Activated CD4-positive, alpha-beta T cell treated with anti-CD3 and anti-CD28 coated beads, Interleukin-2, amount 50 U/mL, for 4 hours (primary cell): Measurements from ENCODE around the gene DNAL1.
"Not testable (repeated sequence)": the region's sequence is repeated elsewhere in the genome, so short reads cannot be mapped to it uniquely, and the experiment has no call there.

Experiments
- DNase-seq, 2 experiments: peaks; one replicate each; pipeline ENCODE4 v3.0.0-alpha.2; 2020

DNAL1 gene

GRCh38 chr14:73644531-73645247, at the start of gene DNAL1:
Gene DNAL1 (plus strand): TSS chr14:73644986. CDS start chr14:73645040, 54 bp downstream.
- peak; percentile 84 to 86 for DNase-seq

DNA sequence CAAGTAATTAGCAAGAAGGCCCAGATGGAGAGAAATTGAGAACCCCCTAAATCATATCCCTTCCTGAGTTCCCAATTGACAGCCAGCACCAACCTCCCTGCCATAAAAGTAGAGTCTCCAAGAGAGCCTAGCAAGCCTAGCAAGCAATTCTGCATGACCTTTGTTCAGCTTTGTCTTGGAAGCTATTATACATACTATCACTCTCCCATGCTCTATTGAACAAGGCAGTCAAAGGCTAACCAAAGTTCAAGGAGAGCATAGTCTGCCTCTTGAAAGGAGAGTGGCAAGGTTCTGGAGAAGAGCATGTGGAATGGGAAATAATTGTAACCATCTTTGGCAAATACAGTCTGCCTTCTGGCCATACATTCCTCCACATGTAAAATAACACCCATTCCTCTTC, 45.3 kb upstream of the DNAL1 start:
- DNase-seq, result no peak

GRCh38 chr14:73602994-73603393, 41.8 kb upstream of the DNAL1 start:
- no peak for DNase-seq

- DNase-seq, result no peak
Measured at GRCh38 chr14:73606271-73606670, 38.5 kb upstream of the DNAL1 start.

- DNase-seq, result no peak
Measured at GRCh38 chr14:73607241-73607640, 37.5 kb upstream of the DNAL1 start.

GRCh38 chr14:73610687-73611086, 34.1 kb upstream of the DNAL1 start:
- no peak for DNase-seq

GRCh38 chr14:73612339-73613045, 32.3 kb upstream of the DNAL1 start, which contains the start of gene ACOT6:
Gene ACOT6 (plus strand): TSS chr14:73612517. CDS start chr14:73612572, 55 bp downstream.
- DNase-seq, result peak; percentile 49 to 55

- DNase-seq, result no peak
Measured at GRCh38 chr14:73613046-73613383, 31.8 kb upstream of the DNAL1 start.

DNA sequence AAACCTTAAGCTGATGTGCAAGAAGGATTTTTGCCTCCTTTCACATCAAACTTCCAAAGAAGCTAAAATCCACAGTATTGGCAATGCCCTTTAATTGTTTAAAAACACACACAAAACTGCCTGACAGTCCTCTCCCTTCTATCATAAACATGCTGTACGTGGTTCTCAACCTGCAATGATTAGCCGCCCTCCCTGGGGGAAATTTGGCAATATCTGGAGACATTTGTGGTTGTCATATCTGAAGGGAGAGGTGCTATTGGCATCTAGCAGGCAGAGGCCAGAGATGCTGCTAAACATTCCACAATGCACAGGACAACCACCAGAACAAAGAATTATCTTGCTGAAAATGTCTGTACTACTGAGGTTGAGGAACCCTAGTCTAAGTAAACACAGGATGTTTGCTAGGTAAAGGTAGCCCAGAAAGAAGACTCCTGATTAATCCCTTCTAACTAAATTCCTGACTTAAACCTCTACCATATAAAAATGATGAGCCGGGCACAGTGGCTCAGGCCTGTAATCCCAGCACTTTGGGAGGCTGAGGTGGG, 31.3 kb upstream of the DNAL1 start:
- DNase-seq, result no peak

DNA sequence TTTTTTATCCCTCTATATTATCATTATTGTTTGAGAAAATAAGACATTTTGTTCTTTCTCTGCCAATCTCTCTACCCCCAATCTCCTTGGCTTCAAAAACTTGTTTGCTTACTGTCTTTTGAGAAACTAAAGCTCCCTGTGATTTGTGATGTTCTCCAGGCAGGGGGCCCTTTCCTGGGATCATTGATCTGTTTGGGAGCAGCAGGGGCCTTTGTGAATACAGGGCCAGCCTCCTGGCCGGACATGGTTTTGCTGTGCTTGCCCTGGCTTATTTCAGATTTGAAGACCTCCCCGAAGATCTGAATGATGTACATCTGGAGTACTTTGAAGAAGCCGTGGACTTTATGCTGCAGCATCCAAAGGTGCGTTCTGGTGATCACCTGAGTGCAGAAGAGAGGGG, 28.0 kb upstream of the DNAL1 start:
- no peak for DNase-seq

- DNase-seq, result no peak
Measured at GRCh38 chr14:73619524-73619923, 25.3 kb upstream of the DNAL1 start.

DNA sequence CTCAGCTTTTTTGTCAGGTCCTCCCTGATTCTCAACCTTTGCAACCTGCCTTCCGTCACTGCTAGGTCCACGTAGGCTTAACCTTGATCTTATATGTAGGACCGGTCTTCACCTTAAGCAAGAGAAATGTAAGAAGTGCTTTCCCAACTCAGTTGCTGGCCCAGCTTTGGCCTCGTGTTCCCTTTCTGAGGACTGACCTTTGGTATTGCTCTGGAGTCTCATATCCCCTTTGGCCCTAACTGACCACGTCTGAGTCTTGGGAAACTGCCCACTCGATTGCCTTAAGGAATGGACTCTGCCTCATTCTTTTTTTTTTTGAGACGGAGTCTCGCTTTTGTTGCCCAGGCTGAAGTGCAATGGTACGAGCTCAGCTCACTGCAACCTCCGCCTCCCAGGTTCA, 24.5 kb upstream of the DNAL1 start:
- DNase-seq, result no peak

- no peak for DNase-seq
Measured at GRCh38 chr14:73623504-73624054, 21.2 kb upstream of the DNAL1 start.

DNA sequence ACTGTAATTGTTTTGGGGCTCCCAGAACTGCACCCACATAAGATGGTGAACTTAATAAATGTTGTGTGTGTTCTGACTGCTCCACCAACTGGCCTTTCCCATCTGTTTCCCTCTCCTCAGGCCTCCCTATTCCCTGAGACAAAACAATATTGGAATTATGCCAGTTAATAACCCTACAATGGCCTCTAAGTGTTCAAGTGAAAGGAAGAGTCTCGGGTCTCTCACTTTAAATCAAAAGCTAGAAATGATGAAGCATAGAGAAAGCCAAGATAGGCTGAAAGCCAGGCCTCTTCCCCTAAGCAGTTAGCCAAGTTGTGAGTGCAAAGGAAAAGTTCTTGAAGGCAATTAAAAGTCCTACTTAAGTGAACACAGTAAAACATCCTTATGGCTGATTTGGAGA, 19.1 kb upstream of the DNAL1 start:
- DNase-seq, result no peak

DNA sequence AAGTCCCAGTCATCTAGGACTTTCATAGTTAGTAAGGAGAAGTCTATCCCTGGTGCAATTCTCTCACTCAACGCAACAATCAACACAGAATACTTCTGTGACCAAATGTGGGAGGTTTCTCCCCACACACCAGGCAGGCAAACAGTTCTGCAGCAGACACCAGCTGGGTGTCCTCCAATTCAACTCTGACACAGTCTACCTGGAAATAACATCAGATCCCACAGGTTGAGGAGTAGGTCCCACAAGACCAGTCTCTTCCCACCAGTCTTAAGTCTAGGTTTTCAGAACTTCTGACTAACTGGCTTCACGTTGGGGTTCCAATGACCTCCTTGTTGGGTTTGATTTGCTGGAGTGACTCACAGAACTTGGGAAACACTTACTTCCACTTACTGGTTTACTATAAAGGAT, 17.6 kb upstream of the DNAL1 start:
- DNase-seq, result no peak

DNA sequence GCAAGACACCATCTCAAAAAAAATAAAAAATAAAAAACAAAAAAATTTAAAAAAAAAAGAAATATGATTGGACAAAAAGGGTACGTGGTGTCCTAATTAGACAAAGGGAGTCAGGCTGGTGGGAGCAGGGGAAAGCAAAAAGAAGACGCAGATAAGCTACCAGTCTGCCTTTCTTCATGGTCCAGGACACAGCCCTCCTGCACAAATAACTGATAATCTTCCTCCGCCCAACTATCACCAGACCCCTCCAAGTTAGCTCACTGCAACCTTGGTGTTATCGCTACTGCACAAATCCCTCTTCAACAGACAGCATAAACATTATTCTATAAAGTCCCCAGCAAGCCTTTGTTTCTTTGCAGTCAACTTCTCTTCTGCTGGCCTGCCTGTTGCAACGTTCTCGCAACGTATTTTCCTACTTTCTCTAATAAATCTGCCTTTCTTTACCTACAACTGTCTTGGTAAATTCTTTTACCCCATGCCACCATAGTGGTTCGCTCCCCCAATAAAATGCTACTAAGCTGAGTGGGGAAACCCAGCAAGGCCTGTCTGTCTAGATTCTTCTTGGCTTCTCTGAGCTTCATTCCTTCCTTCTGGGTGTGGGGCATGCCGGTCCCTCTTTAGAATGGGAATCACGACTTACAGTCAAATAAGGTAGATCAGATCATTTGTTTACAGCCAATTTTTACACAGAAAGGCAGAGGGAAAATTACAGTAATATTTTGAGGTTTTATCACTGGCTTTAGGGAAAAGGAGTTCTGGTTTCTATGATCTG, 14.6 kb upstream of the DNAL1 start:
- no peak for DNase-seq

DNA sequence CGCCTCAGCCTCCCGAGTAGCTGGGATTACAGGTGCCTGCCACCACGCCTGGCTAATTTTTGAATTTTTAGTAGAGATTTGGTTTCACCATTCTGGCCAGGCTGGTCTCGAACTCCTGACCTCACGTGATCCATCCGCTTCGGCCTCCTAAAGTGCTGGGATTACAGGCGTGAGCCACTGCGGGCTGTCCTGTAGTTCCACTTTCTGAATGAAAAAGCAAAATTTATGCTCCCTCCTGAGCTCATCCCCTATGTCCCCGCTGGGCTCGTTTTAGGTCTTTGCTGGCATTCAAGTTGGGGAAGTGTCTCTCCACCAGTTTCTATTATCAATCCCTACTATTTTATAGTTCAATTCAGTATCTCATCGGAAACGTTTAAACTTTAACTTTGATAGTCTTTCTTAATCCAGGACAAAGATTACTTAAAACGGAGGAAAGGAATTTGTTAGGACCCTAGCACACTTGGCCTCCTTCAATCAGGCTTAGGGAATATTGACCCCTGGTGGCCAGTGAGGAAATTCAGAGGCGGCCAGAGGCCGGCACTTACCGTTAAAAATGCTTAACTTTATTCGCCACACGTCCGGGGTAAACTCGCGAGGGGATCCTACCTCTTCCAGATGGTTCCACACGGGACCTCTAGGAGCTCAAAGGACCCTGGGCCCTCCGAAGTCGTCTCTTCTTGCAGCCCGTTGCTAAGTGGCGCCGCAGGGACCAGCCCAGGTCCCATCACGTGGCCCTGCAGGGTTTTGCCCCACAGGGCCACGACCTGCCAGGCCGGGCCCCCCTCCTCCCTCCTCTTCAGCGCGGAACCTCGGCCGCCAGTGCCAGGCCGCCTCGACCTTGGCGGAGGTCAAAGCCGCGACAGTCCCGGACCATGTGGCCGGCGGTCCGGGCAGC, 11.4 kb upstream of the DNAL1 start:
- DNase-seq, result peak; percentile 46 to 57

- DNase-seq, result no peak
Measured at GRCh38 chr14:73634011-73634833, 10.6 kb upstream of the DNAL1 start.

GRCh38 chr14:73636355-73636754, 8.4 kb upstream of the DNAL1 start:
- DNase-seq, result not testable (repeated sequence)

GRCh38 chr14:73637830-73638229, 7.0 kb upstream of the DNAL1 start:
- DNase-seq, result no peak

DNA sequence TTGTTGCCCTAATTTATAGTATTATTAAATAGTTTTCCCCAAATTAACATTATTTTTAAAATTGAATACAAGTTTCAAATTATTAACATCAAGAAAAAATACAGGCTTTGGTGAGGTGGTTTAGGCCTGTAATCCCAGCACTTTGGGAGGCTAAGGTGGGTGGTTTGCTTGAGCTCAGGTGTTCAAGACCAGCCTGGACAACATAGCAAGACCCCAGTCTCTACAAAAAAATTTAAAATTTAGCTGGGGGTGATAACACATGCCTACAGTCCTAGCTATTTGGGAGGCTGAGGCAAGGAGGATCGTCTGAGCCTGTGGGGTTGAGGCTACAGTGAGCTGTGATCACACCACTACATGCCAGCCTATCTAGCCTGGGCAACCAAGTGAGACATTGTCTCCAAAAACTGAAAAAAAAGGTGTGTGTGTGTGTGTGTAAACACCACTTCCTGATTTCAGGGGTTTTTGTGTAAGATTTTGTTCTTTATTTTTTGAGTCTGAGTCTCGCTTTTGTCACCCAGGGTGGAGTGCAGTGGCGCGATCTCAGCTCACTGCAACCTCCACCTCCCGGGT, 3.9 kb upstream of the DNAL1 start:
- no peak for DNase-seq
